RPMI7951 (cell line): Measurements from ENCODE around the gene TNS2. TPM values are rescaled to one million over a fixed set of nuclear protein-coding genes. Genes with fewer than 3 reads are reported as not detected.
"Not testable (repeated sequence)": the region's sequence is repeated elsewhere in the genome, so short reads cannot be mapped to it uniquely, and the experiment has no call there.

ENCODE experiments used
- DNase-seq: peaks from one replicate; pipeline ENCODE4 v3.0.0-alpha.2; 2012; ENCODE audit warnings: low read depth
- total RNA-seq: library from RNA; depleted of rRNA; stranded (reverse); fragments of >200 nt; shearing (Covaris generic); gene quantifications from 2 replicates; pipeline ENCODE4 v1.2.3, GENCODE V29; 2014

TNS2 gene
- total RNA-seq, 1 experiment from 2014 or later: 6.1 TPM

DNA sequence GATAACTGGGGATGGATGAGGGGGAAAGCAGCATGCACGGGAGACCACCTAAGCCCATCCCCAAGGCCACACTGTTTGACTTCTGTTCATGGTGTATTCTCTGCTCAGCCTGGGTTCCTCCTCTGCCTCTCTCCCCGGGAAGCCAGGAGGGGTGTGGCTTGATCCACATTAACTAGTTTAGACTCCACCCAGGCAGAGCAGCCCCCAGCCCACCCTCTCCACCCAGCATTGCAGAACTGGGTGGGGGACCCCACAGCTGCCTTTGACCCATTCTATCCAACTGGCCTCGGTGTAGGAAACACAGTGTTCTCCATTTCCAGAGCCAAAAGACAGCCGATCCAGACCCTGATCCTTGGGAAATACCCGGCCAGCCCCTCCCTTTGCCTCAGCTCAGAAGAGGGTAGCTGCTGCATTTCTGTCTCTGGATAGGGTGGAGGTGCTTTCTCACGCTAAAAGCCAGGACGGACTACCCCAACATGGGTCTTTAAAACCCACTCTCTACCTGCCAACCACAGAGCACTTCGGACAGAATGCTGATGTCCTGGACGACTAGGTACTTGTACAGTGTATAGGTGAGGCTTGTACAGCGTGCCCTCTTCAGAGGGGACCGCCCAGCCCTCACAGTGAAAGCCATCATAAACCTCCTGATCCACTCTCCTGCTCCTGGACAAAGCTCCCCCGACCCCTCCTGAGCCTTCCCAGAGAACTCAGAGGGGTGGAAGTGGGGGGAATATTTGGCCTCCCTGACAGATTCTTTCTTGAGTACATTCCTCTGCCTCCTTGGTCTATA lies 20.0 kb downstream of the TNS2 start:
- DNase-seq: no peak

DNA sequence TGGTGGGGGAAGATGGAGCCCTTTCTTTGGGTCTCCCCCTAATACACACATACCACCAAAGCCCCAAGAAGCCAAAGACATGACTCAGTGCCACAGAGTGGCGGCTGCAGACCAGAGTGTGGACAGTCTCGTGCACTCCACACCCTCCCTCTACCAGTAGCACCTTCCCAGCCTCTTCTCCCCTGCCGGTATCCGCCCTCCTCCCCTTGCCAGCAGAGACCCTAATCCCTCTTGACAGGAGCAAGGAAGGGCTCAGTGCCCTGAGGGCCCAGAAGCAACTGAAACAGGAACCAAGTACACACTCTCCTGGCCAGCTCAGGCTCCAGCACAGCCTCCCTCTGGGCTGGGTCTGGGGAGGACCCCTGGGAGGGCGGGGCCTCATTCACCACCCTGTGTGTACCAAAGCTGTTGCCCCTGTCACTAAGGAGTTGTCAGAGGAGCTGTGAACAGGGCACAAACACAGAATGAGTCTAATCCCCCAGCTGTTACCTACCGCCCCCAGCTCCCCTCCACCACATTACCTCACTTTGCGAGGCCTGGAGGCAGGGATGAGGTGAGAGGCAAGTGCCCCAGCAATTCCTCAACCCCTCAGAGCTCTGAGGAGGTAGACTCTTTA lies 21.1 kb downstream of the TNS2 start:
- DNase-seq: no peak

DNA sequence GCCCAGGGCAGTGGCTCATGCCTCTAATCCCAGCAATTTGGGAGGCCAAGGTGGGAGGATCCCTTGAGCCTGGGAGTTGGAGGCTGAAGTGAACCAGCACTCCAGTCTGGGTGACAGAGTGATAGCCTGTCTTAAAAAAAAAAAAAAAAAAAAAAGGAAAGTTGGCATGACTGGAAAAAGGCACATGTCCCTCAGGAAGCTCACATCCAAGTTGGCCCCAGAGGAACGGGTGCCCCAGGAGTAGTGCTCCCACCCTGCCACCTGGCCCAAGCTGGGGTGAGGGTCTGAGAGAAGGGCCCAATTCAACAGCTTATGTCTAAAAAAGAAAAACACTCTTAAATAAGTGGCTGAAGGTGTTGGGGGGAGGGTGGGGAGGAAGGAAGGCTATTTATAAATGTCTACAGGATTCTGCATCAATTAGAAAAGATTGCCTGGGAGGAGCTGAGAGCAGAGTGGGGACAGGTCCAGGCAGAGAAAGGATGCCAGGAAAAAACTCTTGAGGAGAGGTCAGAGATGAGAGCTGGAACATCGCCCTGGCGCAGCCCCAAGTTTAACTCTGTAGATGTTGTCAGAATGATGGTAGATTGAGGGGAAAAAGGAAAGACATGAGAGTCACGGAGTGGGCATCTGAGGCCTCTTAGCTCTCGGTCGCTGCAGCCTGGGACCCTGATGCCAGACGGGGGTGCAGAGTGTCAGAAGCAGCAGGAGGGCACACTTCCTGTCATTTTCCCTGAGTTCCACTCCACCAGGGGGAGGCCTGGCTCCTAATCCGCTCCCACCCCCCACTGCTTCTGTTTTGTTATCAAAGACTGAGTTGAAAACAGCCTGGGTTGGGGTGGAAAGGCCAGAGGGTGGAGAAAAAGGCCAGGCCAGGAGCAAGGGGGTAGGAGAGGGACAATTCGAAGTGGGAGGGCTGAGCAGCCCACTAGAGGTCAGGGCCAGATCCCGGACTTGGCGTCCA lies 22.0 kb downstream of the TNS2 start:
- no peak for DNase-seq

DNA sequence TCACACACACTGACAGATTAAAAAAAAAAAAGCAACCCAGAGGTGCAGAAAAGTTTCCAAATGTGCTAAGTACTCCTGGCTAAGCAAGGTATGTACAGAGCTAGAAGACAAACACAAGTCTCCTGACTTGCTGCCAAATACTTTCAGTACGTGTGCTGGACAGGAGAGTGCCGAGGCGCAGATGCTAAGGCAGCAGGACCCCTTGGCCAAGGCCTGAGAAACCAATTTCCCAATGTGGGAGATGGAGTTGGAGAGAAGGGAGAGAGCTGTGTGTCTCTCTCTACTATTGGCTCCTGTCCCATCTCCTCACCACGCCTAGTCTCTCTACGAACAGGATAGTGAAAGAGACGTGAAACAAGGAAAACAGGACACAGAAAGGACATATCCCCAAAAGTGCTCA lies 24.0 kb downstream of the TNS2 start:
- DNase-seq: no peak

DNA sequence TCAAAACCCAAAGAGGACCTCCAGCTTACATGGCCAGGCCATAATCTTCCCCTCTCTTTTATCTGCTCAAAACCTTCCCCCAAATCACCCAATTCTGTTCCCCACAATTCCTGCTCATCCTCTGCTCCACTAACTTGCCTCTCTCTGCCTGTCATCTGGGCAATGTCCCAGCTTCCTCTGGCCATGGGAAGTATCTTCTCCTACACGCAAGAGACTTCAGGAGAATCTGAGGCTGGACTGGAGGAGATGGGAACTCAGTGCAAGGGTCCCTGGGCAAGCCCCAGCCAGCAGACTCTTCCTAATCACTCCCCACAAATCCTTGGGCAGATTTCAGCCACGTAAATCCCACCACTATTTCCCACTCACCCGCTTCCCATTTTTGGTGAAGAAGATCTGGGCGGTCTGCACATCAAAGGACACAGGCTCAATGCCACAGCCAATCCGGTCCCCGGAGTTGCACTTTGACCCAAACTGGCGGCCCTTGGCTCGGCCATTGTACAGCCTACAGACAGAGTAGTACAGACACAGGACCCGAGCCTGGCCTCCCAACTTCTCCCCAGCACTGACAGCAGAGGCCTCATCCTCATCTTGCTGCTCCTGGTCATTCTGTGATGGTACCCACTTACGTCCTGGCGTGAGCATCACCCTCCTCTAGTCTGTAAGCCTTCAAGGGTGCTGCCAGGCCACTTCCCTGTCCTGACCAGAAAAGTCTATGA lies 24.6 kb downstream of the TNS2 start:
- DNase-seq: no peak

DNA sequence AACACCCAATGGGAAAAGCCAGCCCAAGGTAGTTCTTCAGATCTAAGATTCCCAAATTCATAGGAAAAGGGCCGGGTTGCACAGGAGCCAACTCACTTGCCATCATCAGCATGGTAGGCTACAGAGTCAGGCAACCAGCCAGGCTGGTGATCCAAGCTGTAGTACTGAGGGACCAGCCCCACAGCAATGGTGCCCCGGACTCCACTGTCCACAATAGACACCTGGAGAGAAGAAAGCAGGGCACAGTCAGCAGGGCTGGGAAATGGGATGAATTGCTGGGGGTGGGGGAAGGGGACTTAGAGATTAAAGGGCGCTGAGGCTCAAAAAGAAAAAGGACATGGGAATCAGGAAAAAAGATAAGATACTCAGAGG lies 25.1 kb downstream of the TNS2 start:
- DNase-seq: no peak

DNA sequence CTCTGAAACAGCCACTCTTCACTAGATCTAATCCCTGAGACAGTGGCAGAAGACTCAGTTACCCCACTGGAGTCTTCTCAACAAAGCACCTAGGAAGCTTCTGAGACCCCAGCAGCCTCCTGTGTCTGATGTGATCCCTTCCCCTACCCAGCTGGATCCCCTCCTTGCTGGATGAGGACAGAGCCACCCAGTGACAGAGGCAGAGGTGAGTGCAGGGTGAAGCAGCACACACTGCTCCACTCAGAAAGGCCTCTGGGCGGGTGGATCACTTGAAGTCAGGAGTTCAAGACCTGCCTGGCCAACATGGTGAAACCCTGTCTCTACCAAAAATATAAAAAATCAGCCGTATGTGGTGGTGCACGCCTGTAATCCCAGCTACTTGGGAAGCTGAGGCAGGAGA lies 26.6 kb downstream of the TNS2 start:
- no peak for DNase-seq

DNA sequence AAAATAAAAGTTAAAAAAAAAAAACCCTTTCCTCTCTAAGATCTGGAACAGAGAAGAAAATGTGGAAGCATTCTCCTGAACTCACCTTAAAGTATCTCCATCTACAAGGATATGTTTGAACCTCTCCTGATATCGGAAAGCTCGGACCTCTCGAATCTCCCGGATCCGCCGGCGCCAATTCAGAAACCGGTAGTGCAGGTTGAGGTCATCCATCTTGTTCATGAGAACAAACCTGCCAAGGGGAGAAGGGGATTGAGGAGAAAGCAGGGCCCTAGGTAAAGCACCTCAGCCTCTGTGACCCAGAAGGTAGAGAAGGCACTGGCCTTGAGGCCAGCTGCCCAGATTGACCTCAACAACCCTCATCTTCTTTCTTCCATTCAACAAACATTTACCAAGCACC lies 27.2 kb downstream of the TNS2 start:
- no peak for DNase-seq

DNA sequence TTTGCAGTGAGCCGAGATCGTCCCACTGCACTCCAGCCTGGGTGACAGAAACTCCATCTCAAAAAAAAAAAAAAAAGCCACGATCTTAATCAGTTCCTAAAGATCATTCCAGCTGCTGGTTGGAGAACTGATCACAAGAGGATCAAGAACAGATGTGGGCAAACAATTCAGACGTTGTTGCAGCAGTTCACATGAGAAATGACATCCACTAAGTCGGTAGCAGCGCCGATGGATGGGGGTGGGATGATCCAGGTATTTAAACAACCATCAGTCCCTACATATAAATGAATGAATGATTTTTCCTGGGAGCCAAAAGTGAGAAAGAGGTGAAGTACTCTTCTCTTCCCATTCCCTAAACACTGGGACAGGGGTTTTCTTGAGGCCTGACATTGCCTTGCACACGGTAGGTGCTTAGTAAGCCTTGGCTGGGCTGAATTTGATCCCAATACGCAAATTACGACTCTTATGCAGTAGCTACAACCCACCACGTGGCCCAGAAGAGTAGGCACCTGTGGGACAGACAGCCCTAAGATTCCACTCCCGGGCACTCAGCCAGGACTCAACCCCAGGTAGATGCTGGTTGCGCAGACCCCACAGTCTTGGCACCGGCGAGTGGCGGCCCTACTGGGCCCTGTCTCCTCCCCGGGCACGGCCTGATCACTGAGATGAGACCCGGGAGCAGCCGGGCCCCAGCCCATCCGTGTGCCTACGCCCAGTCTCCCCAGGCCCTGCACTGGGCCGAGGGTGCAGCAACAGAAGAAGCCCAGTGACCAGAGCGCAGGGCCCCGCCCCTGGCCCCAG lies 28.8 kb downstream of the TNS2 start:
- DNase-seq: peak; percentile 25

DNA sequence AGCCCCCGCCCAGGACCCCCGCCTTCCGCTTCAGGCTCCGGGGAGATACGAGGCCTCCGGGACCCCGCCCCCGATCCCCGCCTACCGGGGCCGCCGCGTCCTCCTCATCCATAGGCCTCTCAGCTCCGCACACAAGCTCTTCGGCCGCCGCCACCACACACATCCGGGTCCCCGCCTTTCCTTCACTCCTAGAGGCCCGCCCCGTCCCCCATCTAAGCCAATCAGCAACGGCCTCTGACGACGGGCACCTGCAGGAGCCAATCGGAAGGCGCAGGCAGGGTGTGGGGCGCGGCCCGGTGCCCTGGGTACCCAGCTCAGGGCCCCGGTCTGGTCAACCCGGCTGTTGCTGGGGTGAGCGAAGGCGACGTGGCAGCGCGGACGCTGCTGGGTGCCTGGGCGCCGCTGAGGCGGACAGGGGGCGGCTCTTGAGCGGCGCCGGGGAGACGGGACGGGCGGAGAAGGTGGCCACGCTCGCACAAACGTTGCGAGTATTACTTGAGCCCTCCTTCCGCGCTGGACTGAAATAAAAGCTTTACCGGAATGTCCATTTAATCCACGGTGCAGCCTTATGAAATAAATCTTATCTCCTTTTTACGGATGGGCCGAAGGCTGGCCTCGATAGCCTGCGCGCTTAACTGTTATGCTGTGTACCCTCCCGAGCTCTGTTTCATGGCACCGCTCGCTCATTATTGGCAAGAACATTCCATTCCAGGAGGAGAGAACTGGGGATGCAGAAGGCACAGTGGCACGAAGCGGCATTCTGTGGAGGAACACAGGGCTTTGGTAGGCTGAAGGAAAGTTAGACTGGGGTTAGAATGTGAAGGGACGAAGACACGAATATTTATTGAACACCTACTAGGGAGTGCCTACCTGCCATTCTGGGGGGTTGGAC lies 29.6 kb downstream of the TNS2 start, which contains the start of gene SPRYD3:
TSS of gene SPRYD3 (minus strand) at position 165 of the 892 bp plus-strand sequence. CDS start at position 108, 57 bp downstream.
- peak; percentile 94 for DNase-seq

DNA sequence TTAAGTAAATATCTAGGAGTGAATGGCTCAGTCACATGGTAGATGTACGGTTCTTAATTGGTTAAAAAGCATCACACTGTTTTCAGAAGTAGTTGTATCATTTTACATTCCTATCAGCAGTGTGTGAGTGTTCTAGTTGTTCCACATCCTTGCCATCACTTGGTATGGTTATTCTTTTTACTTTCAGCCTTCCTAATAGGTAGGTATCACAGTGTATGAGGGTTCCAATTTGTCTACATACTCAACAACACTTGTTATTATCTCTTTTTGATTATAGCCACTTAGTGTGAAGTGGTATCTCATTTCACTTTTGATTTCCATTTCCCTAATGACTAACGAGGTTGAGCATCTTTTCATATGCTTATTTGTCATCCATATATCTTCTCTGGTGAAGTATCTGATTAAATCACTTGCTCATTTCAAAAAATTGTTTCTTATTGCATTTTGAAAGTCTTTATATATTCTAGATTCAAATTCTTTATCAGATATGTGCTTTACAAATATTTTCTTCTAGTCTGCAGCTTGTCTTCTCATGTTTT lies 32.8 kb downstream of the TNS2 start:
- DNase-seq: no peak

DNA sequence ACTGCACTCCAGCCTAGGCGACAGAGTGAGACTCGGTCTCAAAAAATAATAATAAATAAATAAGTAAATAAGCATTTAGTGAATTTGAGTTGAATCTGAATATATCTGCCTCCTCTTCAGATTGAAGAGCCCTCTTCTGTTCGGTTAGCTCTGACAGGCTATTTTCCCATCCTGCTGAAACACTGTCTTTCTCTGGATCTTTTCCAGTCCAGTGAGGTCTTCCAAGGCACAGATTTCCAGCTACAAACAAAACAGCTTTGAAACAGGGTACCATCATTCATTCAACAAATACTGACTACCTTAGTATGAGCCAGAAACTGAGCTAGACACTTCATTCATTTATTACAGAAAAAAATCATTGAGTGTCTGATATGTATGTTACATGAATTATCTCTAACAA lies 36.5 kb downstream of the TNS2 start:
- DNase-seq: no peak

DNA sequence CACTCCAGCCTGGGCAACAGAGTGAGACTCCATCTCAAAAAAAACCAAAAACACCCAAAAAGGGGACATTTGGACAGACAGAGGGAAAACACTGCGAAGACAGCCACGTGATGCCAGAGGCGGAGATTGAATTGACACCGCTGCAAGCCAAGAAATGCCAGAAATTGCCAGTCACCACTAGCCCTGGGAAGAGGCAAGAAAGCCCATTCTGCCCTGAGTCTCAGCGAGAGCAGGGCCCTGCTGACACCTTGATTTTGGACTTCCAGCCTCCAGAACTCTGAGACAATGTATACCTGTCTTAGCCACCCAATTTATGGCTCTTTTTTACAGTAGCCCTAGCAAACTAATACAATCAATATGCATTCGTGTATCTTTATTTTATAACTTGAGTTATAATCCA lies 40.2 kb downstream of the TNS2 start:
- no peak for DNase-seq

DNA sequence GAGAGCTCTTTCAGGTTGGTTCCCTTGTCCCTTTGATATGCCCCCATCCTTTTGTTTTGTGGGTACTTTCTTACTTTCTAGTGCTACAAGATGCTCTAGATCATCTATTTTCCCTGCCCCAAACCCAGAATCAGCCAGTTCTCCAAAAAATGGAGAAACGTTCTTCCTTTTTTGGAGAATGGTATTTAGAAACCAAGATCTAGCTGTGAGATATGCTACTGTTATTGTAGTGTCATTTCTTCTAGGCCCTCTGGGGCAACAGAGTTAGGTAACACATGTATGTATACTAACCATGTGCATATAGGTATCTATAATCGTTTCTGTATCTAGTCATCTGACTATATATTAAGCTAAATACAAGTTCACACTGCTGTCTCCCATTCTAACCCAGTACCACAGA lies 40.7 kb downstream of the TNS2 start:
- no peak for DNase-seq

DNA sequence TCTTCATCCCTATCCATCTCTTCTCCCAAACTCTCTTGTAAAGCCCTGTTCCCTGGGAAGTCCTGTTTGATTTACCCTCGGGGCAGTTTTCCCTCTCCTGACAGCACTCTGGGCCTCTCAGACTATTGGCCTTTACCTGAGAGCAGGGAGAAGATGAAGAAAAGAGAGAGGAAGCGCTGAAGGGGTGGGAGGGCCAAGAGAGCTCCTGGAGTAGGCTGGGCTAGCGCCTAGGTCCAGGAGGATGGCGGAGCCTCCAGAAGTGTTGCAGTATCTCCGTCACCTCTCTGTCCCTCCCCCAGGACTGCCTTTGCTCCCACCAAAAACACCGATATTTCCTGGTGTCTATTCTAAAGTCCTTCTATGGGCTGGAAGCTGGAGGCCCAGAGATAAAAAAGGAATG lies 41.9 kb downstream of the TNS2 start:
- DNase-seq: no peak

DNA sequence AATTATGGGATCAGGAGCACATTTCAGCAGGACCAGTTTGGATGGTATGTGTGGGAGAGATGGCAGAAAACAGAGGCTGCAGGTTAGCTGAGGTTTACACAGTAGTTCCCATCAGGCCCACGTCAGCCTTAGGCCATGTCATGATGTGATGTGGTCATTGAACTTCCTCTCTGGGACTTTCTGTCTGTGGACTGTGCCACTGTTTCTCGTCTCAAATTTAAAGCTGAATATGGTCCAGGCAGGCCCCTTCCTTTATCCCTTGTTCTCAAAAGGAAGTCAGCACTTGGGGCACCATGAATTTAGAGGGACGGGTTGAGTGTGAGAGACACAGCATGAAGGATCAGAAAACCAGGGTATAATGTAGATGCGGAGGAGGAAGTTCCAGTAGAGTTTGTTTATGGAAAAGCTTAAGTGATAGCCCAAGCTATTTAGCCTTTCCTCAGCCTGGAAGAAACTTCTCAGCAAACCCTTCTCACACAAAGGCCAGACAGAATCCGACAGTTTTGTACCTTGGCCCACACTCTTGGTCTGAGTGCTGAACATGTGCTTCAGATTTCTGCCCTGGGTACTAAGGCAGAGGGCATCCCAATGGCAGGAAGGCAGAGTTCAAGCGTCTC lies 44.0 kb downstream of the TNS2 start:
- DNase-seq: no peak

DNA sequence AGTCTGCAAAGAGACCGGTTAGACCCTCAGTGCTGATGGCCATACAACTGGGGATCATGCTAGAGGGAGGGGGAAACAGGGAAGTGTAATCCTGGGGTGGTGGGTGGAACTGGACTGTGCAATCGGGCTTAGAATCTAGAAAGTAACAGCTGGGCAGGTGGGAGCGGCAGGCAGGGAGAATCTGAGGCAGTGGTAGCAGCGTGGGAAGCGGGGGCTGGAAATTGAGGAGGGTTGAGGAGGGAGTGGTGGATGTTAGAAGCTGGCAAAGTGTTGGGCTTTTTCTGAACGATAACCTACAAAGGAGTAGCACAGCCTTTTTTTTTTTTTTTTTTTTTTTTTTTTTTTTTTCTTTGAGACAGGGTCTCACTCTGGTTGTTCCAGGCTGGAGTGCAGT lies 44.5 kb downstream of the TNS2 start:
- DNase-seq: no peak

DNA sequence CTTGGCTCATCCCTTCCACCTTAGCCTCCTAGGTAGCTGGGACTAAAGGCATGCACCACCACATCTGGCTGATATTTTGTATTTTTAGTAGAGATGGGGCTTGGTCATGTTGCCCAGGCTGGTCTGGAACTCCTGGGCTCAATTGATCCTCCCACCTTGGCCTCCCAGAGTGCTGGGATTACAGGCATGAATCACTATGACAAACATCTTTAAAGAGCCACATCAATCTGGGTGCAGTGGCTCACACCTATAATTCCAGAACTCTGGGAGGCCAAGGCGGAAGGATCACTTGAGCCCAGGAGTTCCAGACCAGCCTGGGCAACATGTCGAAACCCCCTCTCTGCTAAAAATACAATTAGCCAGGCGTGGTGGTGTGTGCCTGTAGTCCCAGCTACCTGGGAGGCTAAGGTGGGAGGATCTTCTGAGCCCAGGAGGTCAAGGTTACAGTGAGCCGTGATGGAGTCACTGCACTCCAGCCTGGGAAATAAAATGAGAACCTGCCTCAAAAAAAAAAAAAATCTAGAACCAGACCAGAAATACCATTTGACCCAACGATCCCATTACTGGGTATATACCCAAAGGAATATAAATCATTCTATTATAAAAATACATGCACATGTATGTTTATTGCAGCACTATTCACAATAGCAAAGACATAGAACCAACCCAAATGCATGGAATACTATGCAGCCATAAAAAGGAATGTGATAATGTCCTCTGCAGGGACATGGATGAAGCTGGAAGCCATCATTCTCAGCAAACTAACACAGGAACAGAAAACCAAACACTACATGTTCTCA lies 45.1 kb downstream of the TNS2 start:
- DNase-seq: peak; percentile 24

DNA sequence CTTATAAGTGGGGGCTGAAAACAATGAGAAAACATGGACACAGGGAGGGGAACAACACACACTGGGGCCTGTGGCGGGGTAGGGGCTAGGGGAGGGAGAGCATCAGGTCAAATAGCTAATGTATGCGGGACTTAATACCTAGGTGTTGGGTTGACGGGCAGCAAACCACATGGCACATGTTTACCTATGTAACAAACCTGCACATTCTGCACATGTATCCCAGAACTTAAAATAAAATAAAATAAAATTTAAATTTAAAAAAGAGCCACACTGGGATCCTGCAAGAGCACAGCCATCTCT lies 45.7 kb downstream of the TNS2 start:
- not testable (repeated sequence) for DNase-seq
